ENCODE measurements around the gene UMAD1.
"Not testable (repeated sequence)": the region's sequence is repeated elsewhere in the genome, so short reads cannot be mapped to it uniquely, and the experiment has no call there.

The UMAD1 gene

DNA sequence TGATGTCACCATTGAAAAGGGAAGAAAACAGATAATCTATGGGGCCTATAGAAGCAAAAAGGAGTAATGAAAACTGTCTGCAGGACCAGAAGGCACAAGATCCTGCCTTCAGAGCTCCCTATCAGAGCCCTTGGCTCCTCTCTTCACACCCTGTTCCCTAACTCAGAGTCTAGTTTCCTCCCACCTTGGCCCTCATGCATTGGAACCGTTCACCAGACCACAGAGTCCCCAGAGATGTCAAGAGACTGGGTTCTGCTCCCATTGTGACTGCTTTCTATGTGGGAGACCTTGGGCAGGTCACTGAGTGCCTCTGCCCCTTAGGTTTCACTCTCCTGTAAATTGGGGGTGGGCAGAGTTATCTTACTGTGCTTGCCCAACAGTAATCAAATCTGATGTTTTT is 158.0 kb downstream of the UMAD1 start:
- DNase-seq (ENCODE audit: low read depth), result no peak

DNA sequence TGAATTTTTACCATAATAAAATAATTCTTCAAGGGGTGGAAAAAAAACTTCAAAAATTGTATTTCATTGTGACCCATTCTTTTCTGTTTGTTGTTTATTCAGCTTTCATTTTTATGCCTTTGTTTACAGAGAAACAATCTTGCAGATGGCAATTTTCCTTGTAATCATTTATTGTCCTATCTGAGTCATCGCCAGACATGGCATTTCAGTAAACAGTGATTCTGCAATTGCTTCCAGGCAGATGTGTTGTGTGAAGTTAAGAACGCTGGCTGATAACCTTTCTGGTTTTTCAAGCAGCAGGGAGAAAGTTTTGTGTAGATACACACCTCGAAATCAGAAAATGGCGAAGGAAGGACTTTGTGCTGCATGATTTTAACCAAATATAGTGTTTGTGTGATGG is 158.6 kb downstream of the UMAD1 start:
- DNase-seq (ENCODE audit: low read depth), result no peak

DNA sequence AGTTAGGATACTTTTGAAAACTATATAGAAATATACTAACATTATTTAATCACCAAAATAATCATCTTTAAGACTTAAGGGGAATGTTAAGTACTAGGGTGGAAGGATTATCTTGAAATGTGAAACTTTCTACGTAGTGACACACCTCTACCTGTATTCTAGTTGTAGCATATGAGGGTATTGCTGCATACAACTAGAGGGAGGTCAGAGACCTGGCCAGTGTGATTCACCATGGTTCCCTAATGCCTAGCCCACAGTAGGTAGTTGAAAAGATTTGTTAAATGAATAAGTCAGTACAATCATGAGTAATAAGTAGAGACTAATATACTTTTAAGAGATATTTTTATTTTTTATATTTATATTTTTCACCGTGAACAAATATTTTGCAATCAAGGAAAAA is 162.0 kb downstream of the UMAD1 start:
- DNase-seq (ENCODE audit: low read depth), result no peak

DNA sequence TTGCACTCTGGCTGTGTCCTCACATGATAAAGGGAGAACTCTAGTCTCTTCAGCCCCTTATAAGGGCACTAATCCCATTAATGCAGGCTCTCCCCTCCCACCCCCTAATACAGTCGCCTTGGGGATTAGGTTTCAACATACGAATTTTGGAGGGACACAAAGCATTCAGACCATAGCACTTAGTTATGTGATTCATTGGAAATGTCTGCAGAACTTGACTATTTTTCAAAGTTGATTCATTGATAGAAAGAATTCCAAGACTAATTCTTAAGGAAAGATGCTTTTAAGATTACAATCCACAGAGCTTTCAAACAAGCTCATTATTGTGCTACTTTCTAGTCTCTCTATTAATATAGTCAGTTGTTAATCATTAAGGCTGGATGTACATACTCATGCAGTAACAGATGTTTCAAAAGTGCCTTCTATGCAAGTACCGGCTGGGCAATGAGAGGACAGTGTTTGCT is 163.2 kb downstream of the UMAD1 start:
- no peak for DNase-seq (ENCODE audit: low read depth)

DNA sequence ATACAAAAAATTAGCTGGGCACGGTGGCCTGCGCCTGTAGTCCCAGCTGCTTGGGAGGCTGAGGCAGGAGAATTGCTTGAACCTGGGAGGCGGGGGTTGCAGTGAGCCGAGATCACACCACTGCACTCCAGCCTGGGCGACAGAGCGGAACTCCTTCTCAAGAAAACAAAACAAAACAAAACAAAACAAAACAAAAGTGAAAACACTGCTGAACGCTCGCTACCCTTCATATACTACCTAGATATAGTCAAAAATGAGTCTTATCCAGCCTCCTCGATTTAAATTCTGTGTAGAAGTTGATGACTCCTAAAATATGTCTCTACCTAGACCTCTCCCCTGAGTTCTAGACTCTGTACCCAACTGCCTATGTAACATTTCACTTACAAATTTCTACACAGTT is 164.3 kb downstream of the UMAD1 start:
- DNase-seq (ENCODE audit: low read depth), result not testable (repeated sequence)

DNA sequence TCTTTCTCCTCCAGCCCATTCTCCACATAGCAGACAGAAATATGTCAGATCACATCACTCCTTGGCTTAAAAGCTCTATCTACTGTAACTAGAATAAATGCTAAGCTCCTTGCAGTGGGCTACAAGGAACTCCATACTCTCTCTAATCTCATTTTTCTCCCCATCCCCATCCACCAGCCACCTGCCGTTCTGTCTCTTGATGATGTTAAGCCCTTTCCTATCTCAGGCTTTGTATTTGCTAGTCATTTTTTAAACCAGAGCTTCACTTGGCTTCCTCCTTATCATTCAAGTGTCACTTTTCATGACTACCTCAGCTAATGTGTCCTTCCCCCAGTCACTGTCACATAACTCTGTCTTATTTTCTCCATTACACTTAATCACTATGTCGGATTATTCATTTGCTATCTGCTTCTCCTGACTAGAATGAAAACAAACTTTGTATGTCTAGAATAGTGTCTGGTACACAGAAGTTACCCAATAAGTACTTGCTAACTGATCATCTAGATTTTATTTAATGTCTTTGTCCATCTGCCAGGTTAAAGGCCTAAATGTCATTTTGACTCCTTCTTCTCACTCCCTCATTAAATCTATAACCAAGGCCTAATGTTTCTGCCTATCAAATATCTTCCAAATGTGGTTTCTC is 165.1 kb downstream of the UMAD1 start:
- no peak for DNase-seq (ENCODE audit: low read depth)

DNA sequence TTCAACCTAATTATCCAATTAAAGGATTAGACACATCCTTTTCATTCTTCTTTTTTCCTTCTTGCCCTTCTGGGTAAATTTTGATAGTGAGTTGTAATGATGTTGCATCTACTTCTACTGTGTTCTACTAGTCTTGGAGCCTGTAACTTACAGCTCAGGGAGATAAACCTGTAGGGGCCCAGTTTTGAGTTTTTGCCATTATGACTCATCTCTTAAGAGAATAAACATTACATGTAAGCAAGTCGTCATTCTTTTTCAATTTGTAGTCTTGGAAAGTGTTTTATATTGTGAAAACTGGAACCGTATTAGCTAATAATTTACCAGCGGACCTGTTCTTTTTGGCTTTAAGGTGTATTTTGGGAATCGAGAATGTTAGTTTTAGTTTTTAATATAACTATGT is 167.6 kb downstream of the UMAD1 start:
- no peak for DNase-seq (ENCODE audit: low read depth)

DNA sequence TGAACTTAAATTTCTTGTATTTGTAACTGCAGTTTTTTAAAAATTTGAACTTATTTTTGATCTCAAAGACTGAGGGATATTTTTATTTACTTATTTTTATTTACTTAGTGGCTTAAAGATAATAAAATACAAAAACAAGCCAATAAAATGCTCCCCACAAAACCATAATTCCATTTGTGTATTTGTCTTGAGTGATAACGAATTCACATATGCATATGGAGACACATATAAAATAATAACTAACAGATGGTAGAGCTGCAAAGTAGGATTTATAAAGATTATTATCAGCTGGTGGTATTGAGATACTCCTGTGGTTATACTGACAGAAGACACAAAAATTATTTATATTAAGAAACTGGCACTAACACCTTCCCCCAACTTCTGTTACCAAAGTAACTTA is 168.1 kb downstream of the UMAD1 start:
- no peak for DNase-seq (ENCODE audit: low read depth)

DNA sequence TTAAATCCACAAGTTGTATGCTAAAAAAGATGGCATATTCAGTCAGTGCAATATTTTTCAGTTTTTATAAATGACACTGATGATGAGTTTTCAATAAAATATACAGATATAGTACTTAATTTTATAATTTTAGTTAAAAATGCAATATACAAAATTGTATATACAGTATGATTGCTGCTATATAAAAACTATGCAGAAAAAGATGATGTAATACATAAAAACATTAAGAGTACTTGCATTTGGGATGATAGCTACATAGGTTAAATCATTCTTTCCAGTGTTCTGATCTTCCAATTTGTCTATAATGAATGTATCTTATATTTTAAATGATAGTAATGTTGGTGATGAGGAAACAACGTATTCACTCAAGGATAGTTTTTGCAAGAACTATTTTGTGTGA is 169.8 kb downstream of the UMAD1 start:
- no peak for DNase-seq (ENCODE audit: low read depth)

DNA sequence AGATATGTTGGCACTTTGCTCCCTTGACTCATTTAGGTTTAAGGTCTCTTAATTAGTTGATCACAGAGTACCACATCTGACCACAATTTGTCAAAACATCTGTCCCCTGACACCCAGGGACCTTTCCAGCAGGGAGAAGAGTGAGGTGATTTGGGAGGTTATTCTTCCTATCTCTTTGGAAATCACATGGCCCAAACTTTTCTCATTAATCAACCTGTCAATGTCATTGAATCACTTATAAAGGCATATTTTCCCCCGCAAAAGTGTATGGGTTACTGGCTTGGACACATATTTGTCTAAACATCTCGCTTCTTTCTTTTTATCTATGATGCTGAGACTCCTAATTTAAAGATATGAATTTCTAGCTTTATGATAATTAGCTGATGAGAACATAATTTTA is 170.3 kb downstream of the UMAD1 start:
- DNase-seq (ENCODE audit: low read depth), result no peak

DNA sequence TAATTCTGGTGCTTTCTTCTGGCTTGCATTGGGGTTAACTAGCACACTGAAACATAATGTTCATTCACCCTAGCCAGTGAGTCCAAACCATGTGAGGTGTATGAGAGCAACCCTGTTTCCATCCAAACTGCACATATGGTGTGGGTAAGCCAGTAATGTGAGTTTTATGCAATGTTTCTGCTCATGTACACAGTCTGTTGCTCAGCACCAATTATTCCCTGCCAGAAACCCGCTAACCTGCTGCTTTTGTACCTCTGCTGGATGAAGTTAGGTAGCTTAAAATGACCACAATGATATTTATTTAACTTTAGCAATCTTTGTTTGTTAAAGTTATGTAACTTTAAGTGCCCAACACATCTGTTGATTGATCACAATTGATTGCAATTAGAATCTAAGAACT is 171.6 kb downstream of the UMAD1 start:
- DNase-seq (ENCODE audit: low read depth), result no peak

DNA sequence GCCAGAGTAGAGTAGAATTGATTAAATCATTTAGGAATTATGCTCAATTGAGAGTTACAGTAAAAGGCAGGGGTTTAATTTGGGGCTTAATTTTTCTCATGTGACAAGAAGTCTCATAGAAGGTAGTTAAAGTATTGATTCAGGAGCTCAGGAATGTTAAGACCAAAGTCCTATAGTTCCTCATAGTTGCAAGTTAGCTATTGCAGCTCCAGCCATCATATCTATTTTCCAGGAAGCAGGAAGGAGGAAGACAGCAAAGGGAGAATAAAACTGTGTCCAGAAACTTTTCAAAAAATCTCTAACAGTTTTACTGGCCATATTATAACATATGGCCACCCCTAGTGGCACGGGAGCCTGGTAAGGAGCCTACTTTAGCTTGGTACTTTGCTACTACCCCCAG is 174.8 kb downstream of the UMAD1 start:
- no peak for DNase-seq (ENCODE audit: low read depth)

DNA sequence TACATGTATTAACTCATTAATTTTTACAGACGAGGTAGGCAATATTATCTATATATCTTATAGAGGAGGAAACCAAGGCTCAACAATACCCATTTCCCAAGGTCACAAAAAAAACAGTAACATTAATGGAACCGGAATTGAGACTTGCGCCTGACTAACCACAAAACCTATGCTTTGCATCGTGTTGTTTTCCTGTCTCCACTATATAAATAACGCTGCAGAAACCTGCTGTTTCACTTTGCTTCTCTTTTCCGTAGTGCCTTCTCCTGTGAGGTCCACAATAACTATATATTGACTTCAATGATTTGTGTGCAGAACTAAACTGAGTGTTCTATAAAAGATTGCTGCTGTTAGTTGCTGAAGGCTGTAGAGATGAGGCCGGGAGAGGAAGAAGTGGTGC is 175.5 kb downstream of the UMAD1 start:
- DNase-seq (ENCODE audit: low read depth), result no peak

DNA sequence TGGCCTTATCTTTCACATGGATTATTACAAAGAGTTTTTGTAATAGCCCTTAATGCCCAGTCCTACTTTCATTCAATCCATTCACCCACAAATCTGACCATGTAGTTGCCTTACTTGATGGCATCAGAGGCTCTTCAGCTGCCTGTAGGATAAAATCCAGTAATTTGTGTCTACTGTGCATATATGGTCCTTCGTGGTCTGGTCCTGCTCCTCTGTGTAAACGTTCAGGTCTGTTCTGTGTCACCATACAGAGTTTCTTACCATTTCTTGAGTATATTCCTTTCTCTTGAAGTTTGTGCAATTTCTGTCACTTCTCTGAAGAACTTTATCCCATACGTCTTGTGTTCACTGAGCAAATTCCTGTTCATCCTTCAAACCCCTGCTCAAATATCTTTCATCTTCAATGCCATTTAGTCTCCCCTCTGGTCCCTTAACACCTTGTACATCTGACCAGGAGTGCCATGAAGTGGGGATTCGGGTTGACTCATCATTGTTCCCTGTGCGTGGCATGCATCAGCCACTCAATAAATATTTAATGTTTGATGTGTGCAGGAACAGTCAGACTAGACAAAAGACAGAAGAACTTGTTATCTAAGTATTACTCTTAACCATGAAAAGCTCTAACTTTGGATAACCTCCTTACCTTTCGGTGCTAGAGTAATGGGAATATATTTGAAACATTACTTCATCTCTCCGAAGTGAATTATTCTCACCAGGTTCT is 176.4 kb downstream of the UMAD1 start:
- DNase-seq (ENCODE audit: low read depth), result no peak

DNA sequence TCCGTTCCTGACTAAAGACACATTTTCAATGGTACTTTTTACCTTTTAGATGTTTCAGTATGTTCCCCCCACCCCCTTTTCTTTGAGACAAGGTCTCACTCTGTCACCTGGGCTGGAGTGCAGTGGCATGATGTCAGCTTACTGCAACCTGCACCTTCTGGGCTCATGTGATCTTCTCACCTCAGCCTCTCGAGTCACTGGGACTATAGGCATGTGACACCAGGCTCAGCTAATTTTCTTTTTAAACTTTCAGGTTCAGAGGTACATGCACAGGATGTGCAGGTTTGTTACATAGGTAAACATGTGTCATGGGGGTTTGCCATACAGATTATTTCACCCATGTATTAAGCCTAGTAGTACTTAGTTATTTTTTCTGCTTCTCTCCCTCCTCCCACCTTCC is 177.2 kb downstream of the UMAD1 start:
- no peak for DNase-seq (ENCODE audit: low read depth)

DNA sequence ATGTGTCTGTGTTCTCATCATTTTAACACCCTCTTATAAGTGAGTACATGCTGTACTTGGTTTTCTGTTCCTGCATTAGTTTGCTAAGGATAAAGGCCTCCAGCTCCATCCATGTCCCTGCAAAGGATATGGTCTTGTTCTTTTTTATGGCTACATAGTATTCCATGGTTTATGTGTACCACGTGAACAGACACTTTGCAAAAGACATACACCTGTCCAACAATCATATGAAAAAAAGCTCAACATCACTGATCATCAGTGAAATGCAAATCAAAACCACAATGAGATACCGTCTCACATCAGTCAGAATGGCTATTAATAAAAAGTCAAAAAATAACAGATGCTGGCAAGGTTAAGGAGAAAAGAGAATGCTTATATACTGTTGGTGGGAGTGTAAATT is 177.6 kb downstream of the UMAD1 start:
- not testable (repeated sequence) for DNase-seq (ENCODE audit: low read depth)

DNA sequence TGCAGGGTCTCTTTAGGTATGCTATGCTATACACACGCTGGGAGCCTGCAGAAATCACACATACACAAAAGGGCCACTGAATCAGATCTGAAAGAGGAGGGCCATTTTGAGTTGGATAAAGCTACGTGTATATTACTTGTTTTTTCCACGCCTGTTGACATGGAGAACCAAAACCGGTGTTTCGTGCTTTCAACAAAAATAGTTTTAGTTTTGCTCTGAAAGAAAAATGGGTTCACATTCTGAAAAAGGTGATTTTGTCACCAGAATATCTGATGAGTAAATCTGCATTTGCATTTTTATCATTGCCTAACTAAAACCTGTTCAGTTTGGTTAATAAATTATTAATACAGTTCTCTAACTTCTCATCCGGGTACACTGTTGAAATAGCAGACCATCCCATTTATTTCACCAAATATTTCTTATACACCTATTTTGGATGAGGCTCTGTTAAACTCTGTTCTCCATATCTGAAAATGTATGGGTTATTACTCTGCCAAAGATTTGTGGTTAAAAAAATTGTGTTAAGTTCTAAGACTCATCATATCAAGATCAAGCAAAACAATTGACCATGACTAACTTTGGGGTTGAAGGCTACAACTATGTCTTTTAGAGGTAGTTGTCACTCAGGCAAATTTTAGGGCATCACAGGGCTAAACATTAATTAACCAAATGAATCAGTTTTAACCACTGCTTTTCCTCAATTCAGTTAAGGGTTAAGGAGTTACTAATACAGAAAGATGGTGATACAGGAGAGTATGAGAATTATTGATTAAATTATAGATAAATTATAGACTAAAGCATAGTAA is 179.1 kb downstream of the UMAD1 start:
- DNase-seq (ENCODE audit: low read depth), result no peak

DNA sequence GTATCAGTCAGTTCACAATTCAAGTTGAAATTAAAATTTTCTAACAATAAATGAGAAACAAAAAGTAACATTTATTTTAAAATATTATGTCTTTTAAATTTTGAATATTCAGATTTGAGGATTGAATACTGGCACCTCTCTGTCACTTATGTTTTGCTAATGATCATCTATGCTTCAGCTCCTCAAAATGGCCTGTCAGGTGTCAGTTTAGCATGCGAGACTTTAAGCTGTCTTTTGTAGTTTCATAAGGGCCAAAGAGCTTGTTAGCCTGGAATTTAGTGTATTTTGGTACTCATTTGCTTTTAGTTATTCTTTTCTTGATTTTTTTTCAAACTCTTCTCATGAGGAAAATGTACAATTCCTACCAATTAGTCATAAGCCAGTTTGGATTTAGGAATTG is 179.9 kb downstream of the UMAD1 start:
- no peak for DNase-seq (ENCODE audit: low read depth)

DNA sequence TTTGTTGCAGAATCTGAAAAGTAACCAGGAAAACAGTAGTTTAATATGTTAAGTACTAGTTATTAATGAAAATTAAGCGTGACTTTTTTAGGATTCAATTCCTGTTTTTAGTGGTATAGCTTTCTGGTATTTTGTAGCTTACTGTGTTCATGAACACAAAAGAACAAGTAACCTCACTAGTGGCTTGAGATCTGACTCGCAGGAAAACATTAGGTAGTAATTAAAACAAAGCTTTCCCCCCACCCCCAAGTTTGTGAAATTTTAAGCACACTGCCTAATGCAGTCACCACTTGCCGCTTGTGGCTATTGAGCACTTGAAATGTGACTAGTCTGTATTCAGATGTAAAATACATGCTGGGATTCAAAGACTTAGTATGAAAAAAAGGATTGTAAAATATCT is 180.4 kb downstream of the UMAD1 start:
- no peak for DNase-seq (ENCODE audit: low read depth)

DNA sequence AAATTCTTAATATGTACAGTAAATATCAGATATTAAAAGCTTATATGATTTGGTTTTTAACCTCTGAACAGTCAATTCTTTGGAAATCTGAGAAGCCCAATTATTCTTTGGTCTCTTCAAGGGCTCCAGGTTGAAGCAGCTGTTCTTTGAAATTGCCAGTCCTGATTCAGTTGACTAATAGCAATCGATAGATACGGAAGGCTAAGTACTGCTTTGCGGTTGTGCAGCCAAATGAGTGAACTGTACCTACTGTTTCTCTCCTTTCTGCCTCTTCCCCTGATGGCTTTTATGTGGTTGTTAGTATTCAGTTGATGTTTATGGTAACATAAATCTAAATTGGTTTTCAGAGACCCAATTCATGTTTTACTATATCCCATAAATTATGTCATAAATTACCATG is 181.0 kb downstream of the UMAD1 start:
- no peak for DNase-seq (ENCODE audit: low read depth)

DNA sequence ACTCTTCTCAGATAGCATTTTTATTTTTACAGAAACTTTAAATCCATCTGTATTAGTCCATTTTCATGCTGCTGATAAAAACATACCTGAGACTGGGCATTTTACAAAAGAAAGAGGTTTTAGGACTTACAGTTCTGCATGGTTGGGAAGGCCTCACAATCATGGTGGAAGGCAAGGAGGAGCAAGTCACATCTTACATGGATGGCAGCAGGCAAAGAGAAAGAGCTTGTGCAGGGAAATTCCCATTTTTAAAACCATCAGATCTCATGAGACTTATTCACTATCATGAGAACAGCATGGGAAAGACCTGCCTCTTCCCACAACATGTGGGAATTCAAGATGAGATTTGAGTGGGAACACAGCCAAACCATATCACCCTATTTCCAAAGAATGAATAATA is 184.7 kb downstream of the UMAD1 start:
- not testable (repeated sequence) for DNase-seq (ENCODE audit: low read depth)

DNA sequence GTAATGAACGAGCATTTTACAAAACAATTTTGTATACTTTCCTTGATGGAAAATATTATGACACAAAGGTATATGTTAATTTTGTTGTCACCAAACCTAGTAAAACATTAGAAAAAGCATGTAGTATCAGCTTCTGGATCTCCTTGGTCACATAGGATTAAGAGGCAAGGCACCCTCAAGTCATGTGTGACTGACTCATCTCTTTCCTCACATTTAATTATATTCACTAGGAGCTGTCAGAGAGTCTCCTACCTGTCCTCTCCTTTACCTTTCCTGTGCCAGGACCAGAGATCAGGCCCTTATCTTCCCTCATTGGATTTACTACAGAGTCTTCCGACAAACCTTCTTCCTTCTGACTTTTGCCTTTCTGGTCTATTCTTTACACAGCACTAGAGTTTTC is 189.1 kb downstream of the UMAD1 start:
- DNase-seq (ENCODE audit: low read depth), result no peak
